NCI-H2107 (cell line): ENCODE results near the gene GLP1R.

Experiments used
- DNase-seq: peaks from one replicate; lab custom pipeline; 2025; lab: John Stamatoyannopoulos, UW

GLP1R gene

GRCh38 chr6:39044181-39044580 lies 4.4 kb upstream of the GLP1R start:
- no peak for DNase-seq

DNA sequence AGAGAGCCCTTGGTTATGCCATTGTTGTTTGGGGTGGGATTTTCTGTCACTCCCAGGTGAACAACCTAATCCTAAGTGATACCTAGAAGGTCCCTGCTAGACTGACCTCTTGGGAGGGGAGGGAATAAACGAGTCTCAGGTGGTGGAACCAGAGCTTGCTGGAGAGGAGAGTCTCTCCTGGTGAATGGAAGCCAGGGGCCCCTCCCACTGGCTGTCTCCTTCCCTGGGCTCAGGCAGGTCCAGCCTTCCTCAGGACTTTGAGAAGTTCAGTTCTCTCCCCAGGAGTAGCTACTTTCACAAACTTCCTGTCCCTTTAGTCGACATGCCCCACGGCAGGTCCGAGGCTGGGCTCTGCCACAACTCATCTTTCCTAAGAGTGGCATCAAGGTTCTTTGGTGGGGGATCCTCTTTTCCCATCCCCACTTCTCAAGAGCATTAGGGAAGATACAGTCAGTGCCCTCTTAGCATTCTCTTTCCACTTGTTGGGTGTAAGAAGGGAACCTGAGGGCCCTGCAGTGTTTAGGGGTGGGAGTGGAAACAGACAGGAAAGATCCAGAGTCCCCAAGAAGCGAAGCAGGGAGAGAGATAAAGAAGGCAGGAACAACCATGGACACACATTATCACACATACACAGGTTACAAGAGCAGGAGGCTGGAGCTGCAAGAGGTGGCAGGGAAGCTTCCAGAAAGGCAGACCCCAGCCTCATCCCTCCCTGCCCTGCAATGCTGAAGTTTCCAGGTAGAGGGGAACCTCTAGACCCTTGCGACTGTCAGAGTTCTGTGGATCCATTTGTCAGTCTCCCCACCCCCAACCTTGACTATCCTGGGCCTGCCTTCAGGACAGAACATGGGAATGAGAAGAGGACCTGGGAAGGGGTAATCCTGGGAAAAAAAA lies 900 bp upstream of the GLP1R start:
- DNase-seq, result no peak

DNA sequence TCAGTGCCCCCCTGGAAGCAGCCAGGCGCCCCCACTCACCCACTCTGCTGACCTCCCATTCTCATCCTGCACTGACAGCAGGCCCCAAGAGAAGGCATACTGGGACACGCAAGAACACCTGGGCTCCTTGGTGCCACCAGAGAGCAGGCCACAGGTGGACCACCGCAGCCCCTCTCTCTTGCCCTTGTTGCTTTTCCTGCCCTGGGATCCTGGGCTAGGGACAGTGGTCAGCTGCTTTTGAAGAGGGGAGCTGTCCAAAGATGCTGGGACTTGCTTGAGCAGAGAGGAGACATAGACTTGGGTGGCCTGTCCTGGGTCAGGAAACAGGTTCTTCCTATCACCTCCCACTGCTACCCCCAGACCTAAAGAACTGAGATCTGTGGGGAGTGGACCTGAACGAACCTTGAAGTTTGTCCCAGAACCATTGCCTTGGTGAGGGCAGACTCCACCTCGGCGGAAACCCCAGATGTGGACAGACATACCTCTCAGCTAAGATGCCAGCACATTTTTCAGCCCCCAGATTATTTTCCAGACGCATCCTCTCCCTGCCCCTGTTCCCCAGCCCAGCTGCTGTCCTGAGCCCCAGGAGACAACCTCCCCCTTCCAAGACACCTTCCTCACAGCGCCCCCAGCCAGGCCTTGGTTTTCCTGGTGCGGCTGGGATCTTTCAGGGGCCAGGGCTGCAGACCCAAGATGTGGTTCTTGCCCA lies 1.1 kb downstream of the GLP1R start:
- no peak for DNase-seq

- DNase-seq, result no peak
Measured at GRCh38 chr6:39050453-39051112, 2.0 kb downstream of the GLP1R start.

GRCh38 chr6:39051399-39052122 lies 3.0 kb downstream of the GLP1R start:
- DNase-seq, result no peak

GRCh38 chr6:39053016-39053624 lies 4.5 kb downstream of the GLP1R start:
- no peak for DNase-seq

- no peak for DNase-seq
Measured at GRCh38 chr6:39053854-39054576, 5.4 kb downstream of the GLP1R start.

- no peak for DNase-seq
Measured at GRCh38 chr6:39054577-39055142, 6.1 kb downstream of the GLP1R start.

DNA sequence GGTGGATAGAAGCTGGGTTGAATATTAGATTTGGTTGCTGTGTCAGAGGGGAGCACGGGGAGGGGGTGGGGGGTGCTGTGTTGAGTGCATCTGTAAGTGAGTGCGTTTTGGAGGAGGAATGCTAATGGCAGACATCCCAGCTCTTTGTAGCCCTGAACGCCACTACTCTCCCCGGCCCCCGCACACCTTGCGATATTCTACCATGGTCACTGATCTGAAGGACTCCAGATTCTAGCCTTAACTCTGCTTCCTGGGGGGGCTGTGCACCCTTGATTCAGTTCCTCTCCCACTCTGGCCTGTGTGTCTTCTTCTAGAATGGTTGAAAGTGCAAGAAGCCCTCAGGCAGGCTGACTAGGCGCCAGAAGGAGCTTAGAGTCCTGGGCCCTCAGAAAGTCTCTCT lies 7.1 kb downstream of the GLP1R start:
- DNase-seq, result no peak

DNA sequence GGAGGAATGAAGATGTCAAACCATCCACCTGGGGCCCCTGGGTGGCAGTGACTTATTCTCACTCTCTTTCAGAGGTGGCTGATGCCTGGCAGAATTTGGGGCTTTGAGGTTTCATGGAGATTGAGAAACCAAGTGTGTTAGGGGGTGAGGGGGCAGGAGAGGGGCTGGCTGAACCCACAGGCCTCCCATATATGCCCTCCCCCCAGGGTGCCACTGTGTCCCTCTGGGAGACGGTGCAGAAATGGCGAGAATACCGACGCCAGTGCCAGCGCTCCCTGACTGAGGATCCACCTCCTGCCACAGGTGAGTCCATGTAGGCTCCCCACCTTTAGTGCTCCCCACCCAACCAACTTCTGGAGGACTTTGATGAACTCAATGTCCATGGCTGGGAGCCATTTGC lies 7.6 kb downstream of the GLP1R start:
- DNase-seq, result no peak

- DNase-seq, result no peak
Measured at GRCh38 chr6:39056681-39057080, 8.1 kb downstream of the GLP1R start.

- no peak for DNase-seq
Measured at GRCh38 chr6:39057251-39058155, 8.9 kb downstream of the GLP1R start.

DNA sequence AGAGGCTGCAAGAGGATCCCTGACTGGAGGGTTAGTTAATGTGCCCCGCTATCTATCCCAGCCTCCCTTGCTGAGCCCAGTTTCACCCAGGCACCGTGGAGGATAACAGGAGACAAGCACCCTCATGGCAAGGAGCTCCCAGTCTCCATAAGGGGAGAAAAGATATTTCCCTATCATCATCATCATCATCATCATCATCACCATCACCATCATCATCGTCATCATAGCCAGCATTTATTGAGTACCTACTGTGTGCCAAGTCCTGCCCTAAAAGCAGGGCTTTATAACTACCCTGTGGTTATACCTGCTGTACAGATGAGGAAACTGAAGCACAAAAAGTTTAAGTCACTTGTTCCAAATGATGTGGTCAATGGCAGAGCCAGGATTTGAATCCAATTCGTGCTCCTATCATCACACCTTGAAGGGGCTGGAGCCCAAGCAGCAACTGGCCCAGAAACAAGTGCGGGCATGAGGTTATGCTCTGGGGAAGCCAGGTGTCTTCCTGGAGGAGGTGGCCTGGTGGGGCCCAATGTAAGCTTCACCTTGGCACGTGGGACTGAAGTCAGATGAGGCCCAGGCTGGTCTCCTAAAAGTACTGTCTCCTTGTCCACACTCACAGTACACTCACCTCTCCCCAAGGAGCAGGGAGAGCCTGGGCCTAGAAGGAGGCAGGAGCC lies 10.0 kb downstream of the GLP1R start:
- no peak for DNase-seq

GRCh38 chr6:39059496-39060310 lies 11.1 kb downstream of the GLP1R start:
- DNase-seq, result no peak

- DNase-seq, result no peak
Measured at GRCh38 chr6:39060467-39061160, 12.0 kb downstream of the GLP1R start.

- DNase-seq, result no peak
Measured at GRCh38 chr6:39061182-39061581, 12.6 kb downstream of the GLP1R start.

- DNase-seq, result no peak
Measured at GRCh38 chr6:39061588-39061987, 13.0 kb downstream of the GLP1R start.
